Activated CD4-positive, CD25-positive, alpha-beta regulatory T cell treated with anti-CD3 and anti-CD28 coated beads, Interleukin-2, amount 50 U/mL, for 24 hours (primary cell): ENCODE data around the gene RNF4.
"Not testable (repeated sequence)": the region's sequence is repeated elsewhere in the genome, so short reads cannot be mapped to it uniquely, and the experiment has no call there.

ENCODE experiments used
- ATAC-seq, 2 donors: fragments of 150-1000 bp; cut with Tn5 transposase; one replicate each; pipeline ENCODE4 v1.10.0; 2021; ENCODE audit warnings: mild to moderate bottlenecking in 1 of 2, moderate library complexity in 1 of 2

Gene RNF4

DNA sequence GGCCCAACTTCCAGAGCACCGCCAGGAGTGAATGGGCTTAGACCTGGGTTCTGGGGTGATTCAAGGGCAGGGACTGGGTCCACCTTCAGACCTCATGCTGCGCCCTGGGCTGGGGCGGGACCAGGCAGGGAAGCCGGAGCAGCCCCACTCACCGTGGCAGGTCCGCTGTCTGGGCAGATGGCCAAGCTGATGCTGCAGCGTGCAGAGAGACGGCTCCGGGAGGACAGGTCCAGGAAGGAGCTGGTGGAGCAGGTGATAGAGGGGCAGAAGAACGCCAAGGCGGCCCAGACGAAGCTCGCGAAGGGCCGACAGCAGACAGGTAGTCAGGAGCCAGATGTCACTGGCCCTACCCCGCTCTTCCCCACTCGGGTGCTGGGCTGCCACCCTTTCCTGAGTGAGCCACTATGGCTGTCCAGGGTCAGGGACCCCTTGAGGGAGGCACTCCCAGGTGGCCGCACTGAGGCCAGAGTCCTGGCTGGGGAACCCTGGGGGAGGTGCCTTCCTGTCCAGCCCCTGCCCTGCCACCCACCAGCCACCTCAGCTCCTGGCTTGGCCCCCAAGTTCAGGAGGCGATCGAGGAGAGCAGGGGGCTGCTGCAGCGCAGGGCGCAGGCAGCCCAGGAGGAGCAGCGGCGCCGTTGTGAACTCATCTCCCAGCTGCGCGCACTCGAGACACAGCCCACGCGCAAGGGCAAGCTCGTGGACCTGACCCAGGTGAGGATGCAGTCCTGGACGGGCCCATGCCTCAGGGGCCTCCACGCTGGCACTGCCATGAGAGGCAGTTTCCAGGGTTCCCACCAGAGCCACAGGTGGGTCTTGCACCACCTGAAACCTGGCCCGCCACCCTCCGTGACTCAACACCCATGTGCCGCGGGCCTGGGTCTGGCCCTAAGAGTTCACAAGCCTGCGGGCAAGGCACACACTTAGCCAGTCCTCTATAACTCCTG is 10.1 kb upstream of the RNF4 start:
- ATAC-seq = no peak

DNA sequence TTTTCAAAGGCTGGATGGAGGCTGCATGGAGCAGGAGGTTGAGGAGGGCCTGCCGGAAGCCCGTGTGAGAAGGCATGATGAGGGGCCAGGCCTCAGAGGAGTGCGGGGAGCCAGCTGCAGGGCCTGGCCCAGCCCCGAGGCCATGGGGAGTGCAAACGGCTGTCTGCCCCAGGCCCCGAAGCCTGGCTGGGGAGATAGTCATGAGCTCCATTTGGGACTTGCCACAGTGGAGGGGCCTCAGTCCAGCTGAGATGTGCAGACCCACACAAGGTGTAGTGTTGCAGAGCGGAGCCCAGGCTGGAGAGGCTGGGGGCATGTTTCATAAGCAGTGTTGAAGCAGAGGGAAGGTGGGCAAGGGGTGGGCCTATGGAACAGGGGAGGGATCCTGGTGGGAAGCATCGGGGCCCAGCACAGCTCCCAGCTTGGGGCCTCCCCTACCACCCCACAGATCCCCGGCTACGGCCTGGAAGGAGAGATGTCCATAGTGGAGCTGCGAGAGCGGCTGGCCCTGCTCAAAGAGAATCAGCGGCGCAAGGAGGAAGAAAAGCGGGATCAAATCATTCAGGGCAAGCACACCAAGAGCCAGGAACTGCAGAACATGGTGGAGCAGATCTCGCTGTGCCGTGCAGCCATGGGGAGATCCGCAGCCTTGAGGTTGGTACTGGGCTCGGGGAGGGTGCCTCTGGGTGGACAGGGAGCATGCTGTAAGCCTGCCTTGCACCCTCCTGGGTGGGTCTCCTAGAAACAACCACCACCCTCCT is 9.1 kb upstream of the RNF4 start:
- ATAC-seq = no peak

DNA sequence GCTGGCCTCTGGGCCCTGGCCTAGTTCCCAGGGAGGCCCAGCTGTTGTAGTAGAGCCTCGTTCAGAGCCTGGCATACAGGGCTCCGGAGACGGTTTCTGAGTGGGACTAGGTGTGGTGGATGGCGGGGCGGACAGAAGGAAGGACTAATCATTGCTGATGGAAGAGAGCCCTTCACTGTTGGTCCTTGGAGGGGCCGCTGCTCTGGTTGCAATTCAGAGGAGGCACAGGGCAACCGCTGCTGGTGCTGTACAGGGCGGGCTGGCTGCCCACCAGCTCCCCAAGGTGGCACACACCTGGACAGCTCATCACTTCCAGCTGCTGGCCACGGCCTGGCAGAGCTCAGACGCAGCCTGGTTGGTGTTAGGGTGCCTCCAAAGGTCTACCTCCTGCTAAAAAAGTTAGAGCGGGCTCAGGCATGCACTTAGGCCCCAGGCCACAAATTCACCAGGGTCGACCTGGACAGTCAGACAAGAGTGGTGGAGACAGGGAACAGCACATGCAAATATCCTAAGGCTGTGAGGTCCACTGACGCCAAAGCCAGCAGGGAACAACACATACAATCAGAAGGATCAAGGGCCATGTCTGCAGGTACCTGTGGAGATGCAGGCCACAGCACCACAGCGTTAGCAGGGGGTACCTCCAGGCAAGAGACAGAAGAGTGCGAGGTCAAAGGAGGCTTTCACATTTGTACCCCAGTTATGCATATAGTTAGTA is 7.5 kb upstream of the RNF4 start:
- no peak for ATAC-seq

DNA sequence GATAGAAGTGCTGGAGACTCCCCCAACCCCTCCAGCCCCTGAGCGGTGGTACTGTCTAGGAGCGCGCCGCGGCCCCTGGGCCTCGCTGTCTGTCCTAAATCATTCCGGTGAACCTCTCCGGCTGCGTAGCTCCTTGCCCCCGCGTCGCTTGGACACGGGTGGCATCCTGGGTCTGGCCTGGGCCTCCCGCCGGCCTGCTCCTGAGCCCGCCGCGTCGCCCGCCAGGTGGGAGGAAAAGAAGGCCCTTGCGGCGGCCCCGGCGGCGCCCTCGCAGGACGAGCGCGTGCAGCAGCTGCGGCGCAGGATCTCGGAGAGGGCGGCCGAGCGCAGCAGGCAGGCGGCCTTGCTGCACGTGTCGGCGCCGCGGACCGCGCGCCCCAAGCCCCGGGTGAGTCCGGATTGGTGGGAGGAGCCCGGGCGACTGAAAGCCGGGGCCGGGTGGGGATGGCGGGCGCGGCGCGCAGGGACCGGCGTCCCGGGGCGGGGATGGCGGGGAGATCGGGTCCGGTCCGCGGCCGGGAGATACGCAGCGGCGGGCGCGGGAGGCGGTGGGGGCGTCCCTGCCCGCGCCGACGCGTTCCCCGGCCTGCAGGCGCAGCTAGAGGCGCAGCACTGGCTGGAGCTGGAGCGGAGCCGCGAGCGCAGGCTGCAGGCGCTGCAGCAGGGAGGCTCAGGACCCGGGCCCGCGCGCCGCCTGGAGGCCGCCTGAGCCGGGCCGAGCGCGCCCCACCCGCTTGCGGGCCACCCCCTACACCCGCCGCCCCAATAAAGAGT is 6.5 kb upstream of the RNF4 start:
- ATAC-seq = peak; percentile 97 to 99

DNA sequence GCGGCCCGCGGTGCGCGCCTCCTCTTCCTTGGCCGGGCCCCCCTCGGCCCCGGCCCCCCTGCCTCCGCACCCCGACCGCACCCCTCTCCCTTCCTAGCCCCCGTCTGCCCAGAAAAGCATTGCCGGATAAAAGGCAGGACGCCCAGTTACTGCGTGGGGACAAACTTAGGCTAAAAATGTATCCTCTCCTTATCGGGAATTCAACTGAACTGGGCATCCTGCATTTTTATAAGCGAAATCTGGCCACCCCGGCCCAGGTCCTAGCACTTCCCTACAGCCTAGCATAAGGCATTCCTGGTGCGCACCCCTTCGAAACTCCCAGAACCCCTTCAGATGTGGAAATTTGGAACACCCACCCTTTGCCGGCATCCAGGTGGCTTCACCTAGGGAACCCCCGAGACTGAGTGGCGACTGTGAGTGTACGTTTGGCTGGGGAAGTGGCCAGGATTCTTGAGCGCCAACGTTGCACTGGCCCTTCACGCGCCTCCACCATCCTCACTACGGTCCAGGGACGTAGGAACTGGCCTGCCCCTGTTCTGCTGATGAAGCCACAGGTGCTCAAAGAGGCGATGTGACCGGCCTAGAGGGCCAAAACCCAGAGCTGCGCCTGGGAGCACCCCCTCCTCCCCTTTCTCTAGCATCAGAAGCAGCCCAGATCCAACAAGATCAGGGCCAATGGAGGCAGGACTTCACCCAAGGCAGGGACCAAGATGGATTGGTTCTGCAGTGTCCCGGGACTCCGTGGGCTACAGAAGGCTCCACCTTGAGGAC is 5.7 kb upstream of the RNF4 start:
- ATAC-seq = no peak

DNA sequence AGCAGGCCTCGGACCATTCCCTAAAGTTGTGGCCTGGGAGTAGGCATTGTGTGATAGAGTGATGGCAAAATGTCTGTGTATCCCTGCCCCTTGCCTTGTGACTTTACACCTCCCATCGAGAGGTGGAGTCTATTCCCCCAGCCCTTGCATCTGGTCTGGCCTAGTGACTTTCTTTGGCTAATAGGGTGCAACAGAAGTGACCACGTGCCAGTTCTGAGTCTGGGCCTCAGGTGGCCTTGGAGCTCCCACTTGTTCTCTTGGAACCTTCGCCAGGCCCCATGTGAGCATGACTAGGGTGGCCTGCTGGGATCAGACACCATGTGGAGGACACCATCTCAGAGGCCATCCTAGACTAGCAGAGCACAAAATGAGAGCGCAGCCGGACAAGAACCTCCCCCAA is 3.9 kb upstream of the RNF4 start:
- ATAC-seq = no peak

DNA sequence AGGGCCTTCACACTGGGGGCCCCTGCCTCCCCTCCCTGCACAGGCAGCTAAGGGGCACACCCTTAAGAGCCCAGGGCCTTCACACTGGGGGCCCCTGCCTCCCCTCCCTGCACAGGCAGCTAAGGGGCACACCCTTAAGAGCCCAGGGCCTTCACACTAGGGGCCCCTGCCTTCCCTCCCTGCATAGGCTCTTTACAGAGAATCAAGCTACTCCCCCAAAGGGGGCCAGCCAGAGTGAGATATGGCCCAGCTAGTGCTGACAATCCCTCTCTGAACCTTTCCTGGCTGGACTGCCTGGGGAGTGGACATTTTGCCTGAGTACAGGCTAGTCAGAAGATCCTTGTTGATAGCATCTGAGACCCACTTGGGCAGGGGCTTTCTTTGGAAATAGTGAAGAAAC is 3.4 kb upstream of the RNF4 start:
- ATAC-seq = not testable (repeated sequence)

DNA sequence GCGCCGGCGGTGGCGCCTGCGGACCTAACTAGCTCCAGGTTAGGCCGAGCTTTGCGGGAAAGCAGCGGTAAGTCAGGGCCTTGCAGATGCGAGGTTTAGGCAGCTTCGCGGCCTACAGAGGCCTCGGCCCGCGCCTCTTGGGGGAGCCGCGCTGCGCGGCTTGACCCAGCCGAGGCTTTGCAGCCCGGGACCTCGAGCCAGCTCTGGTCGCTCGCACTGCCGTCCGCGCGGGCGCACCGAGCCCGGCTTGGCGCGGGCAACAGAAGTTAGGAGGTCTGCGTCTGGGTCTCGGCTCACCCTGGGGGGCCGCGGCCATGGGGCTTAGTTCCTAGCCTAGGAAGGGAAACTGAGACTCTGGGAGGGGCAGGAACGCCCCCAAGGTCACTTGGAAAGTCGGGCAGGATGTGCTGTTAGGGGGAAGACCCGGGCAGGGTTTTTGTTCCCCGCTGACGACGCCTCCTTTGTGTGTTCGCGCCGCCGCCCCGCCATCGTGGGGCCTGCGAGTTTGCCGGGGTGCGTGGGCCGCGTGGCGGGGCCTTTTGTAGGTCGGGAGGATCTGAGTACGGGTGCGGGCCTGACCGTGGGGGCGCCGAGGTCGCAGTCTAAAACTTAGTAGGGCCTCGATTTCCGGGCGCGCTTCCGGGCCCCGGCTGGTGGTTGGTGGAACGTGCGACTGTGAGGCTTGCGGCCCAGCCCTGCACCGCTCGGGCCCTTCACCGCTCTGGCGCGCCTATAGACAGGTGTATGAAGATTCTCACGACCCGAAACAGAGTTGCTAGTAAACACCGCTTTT is 482 bp downstream of the RNF4 start:
- peak; percentile 58 to 67 for ATAC-seq

DNA sequence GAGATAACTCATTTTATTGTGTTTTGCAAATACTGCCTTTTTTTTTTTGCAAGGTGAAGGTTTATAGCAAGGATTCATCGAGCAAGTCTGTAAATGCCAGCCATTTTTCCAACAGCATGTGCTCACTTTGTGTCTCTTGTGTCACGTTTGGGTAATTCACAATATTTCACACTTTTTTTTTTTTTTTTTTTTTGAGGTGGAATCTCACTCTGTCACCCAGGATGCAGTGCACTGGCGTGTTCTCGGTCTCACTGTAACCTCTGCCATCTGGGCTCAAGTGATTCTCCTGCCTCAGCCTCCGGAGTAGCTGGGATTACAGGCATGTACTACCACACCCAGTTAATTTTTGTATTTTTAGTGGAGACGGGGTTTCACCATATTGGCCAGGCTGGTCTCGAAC is 1.9 kb downstream of the RNF4 start:
- no peak for ATAC-seq

DNA sequence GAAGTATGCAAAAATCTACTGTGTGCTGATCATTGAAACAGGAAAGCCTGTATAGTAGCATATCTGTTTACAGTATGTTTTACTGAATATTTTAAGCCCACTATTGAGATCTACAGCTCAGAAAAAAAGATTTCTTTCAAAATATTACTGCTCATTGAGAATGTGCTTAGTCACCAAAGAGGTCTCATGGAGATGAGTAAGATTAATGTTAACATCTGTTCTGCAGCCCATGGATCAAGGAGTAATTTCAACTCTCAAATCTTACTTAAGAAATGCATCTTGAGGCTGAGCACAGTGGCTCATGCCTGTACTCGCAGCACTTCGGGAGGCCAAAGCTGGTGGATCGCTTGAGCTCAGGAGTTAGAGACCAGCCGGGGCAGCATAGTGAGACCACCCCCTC is 3.3 kb downstream of the RNF4 start:
- no peak for ATAC-seq

DNA sequence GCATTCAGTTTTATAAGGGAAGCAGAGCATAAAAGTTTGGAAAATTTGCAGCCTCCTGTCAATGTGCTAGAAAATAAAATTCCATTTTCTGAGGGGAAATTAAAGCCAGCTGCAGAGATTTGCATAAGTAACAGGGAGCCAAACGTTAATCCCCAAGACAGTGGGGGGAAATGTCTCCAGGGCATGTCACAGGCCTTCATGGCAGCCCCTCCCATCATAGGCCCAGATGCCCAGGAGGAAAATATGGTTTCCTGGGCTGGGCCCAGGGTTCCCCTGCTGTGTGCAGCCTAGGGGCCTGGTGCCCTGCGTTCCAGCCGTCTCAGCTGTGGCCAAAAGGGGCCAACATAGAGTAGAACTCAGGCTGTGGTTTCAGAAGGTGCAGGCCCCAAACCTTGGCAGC is 9.3 kb downstream of the RNF4 start:
- ATAC-seq = no peak

DNA sequence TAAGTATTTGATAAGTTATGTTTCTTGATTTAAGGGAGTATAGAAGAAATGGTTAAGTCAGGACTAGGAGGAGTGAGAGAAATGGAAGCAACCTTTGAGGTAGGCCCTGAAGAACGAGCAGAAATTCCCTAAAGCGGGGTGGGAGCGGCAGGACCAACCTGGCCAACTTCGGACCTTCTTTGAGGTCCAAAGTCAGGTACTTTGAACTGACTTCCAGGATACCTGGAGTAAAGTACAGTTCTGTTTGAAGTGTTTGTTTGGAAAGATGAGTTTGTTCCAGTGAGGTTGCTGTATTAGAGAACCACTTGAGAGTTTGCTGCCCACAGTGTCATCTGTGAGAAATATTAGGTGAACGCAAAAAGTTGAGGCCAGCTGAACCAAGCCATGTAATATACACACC is 11.7 kb downstream of the RNF4 start:
- no peak for ATAC-seq

DNA sequence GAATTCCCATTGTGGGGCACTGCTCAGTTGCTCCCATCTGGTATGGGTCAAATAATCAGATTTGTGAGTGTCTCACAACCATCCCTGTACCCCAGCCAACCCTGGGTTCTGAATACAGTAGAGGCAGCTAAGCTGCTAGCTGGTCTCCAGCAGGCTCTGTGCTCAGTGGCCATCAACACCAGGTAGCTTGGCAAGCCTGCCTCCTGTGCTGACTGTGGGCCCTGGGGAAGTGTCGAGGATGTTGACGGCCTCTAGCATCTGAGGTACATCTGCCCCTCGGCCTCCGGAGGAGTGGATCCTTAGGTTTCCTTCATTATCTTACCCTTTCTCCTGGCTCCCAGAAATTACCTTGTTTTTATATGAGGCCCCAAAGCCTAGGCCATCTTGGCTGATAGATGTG is 13.3 kb downstream of the RNF4 start:
- ATAC-seq = no peak

DNA sequence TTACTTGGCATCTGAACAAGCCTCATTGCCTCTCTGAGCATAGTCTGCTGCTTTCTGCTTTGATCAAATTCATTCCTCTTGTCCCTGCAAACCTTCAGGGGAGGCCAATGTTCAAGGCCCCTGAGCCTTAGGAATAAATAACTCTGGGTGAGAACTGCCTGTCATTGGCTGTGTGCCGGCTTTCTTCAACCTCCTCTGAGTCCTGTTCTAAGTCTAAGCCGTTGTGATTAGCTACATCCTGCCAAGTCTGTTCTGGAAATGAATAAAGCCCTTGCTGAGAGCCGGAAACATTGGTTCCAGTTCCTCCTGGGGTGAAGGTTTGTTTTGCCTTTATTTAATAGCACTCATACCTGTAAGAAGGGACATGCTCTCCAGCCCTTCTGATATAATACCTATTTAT is 13.8 kb downstream of the RNF4 start:
- peak; percentile 60 to 64 for ATAC-seq

DNA sequence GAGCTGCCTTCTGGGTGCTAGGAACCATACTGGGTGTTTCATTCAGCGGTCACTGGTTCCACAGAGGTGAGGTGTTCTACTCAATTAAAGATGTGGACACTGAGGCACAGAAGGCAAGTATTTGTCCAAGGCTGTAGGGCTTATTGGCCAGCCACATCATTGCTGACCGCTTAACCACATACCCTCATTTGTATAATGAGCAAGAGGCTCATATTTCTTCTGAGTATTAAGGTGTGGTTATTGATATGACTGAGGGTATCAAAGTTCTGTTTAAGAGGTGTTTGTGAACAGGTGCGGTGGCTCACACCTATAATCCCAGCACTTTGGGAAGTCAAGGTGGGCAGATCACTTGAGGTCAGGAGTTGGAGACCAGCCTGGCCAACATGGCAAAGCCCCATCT is 14.3 kb downstream of the RNF4 start:
- ATAC-seq = no peak

DNA sequence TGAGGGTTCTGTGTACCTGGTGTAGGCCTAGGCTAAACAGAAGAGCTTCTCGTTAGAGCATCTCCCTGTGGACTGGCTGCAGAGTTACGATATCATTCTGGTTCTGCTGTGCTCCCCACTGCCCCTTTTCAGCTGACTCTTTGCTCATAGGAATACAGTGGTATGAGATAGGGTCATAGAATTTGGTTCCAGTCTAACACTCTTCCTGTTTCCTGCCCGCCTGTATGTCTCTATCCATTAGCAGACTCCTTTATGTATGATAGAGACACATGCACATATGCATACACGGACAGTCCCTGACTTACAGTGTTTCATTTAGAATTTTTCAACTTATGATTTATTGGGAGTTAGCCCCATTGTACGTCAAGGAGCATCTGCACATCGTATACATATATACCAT is 15.3 kb downstream of the RNF4 start:
- no peak for ATAC-seq

DNA sequence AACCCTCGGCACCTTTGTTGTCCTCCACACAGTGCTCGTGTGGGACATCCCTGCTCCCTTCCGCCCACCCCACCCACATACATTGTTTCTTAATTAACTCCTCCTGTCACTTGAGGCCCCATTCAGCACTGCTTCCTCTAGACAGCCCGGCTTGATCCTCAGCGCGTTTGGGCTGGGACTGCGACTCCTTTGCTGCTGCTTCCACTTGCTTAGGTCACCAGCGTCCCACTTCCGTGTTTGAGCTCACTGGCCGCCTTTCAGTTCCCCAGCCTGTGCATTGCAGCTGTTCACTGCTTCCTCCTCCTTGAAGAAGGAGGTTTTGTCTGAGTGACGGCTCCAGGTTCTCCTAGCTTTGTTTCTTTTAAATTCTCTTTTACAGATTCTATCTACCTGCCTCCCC is 16.1 kb downstream of the RNF4 start:
- peak; percentile 55 to 64 for ATAC-seq

DNA sequence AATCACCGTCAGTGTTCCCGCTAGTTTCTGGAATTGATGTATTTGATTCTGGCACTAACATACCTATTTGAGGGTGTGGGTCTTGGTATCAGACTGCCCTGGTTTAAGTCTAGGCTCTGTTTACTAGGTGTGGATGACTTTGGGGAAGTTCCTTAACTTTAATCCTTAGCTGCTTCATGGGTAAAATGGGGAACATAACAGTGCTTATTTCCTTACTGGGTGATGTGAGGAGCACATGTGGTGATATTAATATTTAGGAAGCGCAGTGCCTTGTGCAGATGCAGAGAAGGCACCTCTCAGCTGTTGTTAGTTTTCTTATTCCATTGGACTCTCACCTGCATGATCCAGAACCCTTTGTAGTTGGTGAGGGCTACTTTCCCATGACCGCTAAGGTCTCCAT is 17.1 kb downstream of the RNF4 start:
- ATAC-seq = no peak

DNA sequence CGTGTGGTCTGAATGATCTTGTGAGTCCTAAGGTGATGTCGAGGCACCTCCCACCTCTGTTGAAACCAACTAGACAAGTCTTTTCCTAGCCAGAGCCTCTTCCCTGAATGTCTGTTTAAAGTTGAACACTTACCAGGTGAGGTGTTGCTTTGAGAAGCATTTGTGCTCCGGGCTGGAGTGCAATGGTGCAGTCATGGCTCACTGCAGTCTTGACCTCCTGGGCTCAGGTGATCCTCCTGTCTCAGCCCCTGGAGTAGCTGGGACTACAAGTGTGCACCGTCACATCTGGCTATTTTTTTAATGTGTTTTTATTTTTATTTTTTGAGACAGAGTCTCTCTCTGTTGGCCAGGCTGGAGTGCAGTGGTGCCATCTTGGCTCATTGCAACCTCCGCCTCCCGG is 18.1 kb downstream of the RNF4 start:
- no peak for ATAC-seq

DNA sequence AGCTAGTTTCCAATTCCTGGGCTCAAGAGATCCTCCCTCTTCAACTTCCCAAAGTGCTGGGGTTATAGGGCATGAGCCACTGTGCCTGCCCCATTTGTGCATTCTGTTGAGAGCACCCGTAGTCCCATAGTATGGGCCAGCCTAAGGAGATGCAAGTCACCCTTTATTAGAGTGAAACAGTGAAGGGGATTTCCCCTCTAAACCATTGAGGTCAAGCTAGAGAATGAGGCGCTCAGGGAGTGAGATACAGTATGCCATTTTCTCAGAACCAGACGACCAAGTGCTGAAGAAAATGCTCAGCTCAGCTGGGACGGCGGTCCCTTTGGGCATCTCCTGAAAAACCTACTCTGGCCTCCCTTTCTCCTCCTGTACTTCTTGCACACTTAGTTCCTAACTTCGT is 18.7 kb downstream of the RNF4 start:
- peak; percentile 85 to 87 for ATAC-seq
